DOHH2 (cell line): ENCODE results near the gene RALGAPA2.

Source experiments
- H3F3A ChIP-seq: fragments of 200-600 bp; sonication (generic), shearing (Covaris generic); 2 replicates; pipeline ENCODE4 v1.6.0; 2016; ENCODE audit warnings: antibody characterized with exemption, mild to moderate bottlenecking; ENCODE audit not compliant: control insufficient read depth, insufficient read depth
- H3K27ac ChIP-seq: fragments of 200-600 bp; sonication (generic); 2 replicates; pipeline ENCODE4 v1.5.1; 2014; ENCODE audit warnings: low read depth, mild to moderate bottlenecking, low read length, moderate library complexity
- H3K27me3 ChIP-seq: fragments of 200-600 bp; sonication (generic); 2 replicates; pipeline ENCODE4 v1.6.1; 2014; ENCODE audit warnings: mild to moderate bottlenecking, low read length, mixed read lengths; ENCODE audit not compliant: control insufficient read depth
- H3K36me3 ChIP-seq: fragments of 200-600 bp; sonication (generic); 2 replicates; pipeline ENCODE4 v1.6.1; 2014; ENCODE audit warnings: mild to moderate bottlenecking, low read length, moderate library complexity, mixed read lengths; ENCODE audit not compliant: control insufficient read depth
- H3K4me1 ChIP-seq: fragments of 200-600 bp; sonication (generic); 2 replicates; pipeline ENCODE4 v1.6.1; 2014; ENCODE audit warnings: mild to moderate bottlenecking, low read length, mixed read lengths; ENCODE audit not compliant: control insufficient read depth
- H3K4me2 ChIP-seq: fragments of 200-600 bp; sonication (generic); 2 replicates; pipeline ENCODE4 v1.6.0; 2014; ENCODE audit warnings: mild to moderate bottlenecking, low read length, moderate library complexity
- H3K4me3 ChIP-seq: fragments of 200-600 bp; sonication (generic); 2 replicates; pipeline ENCODE4 v1.5.1; 2014; ENCODE audit warnings: mild to moderate bottlenecking, low read length, mixed read lengths
- H3K79me2 ChIP-seq: fragments of 200-600 bp; sonication (generic); 2 replicates; pipeline ENCODE4 v1.6.1; 2014; ENCODE audit warnings: mild to moderate bottlenecking, low read length, mixed read lengths; ENCODE audit not compliant: control insufficient read depth
- H3K9me2 ChIP-seq: fragments of 200-600 bp; sonication (generic); replicated peaks from 2 replicates; pipeline ENCODE4 v1.6.1; 2014; ENCODE audit warnings: mild to moderate bottlenecking, low read length, mixed read lengths; ENCODE audit not compliant: control insufficient read depth
- H3K9me3 ChIP-seq: fragments of 200-600 bp; sonication (generic); 2 replicates; pipeline ENCODE4 v1.6.1; 2014; ENCODE audit warnings: antibody characterized with exemption, low read length, mixed read lengths; ENCODE audit not compliant: control insufficient read depth, insufficient read depth
- H4K20me1 ChIP-seq: fragments of 200-600 bp; sonication (generic); 2 replicates; pipeline ENCODE4 v1.6.0; 2014; ENCODE audit warnings: low read depth, mild to moderate bottlenecking, antibody characterized with exemption, low read length, moderate library complexity; ENCODE audit not compliant: control insufficient read depth, insufficient read depth
- EZH2phosphoT487 ChIP-seq: fragments of 200-600 bp; sonication (generic); IDR thresholded peaks from 2 replicates; pipeline ENCODE4 v1.6.1; 2017; ENCODE audit warnings: borderline replicate concordance, mild to moderate bottlenecking, antibody characterized with exemption, low read length, moderate library complexity, mixed read lengths
- TF ChIP-seq, protein P1 (sequence below): fragments of 200-600 bp; sonication (generic); IDR thresholded peaks from one replicate; pipeline ENCODE4 v1.5.1; 2014; ENCODE audit warnings: antibody characterized with exemption, mild to moderate bottlenecking, low read depth, low read length; ENCODE audit not compliant: poor library complexity, severe bottlenecking

The RALGAPA2 gene

DNA sequence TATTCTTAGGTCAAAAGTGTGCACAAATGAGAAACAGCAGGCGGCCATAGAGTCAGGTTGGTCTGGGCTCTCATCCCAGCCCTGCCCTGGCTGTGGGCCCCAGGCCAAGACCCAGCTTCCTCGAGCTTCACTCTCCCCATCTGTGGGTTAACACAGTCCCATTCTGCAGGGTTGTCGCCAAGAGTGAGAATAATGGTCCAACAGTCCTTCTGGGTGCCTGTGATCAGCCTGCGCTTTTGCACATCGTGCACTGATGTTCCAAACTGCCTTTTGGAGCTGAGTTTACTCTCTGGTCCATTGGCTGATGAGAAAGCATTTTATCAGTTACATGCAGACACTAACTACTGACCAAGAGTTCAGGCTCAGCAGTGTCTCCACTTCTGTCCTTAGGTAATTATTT lies 261.9 kb downstream of the RALGAPA2 start:
- H3K4me1 ChIP-seq: peaks cover 29% of the 10 kb centered on the region
- no peaks in the 10 kb centered on the region for H3K36me3 ChIP-seq
- no peaks in the 10 kb centered on the region for H3K9me3 ChIP-seq
- H3K4me3 ChIP-seq: no peak overlapping the region
- peaks cover 5% of the 10 kb centered on the region; the same call in 1 of the 2 replicates for H3K27me3 ChIP-seq
- H3K79me2 ChIP-seq: no peaks in the 10 kb centered on the region
- H3K4me2 ChIP-seq: no peak overlapping the region
- TF ChIP-seq EZH2phosphoT487: no peak
- TF ChIP-seq, protein P1, sequence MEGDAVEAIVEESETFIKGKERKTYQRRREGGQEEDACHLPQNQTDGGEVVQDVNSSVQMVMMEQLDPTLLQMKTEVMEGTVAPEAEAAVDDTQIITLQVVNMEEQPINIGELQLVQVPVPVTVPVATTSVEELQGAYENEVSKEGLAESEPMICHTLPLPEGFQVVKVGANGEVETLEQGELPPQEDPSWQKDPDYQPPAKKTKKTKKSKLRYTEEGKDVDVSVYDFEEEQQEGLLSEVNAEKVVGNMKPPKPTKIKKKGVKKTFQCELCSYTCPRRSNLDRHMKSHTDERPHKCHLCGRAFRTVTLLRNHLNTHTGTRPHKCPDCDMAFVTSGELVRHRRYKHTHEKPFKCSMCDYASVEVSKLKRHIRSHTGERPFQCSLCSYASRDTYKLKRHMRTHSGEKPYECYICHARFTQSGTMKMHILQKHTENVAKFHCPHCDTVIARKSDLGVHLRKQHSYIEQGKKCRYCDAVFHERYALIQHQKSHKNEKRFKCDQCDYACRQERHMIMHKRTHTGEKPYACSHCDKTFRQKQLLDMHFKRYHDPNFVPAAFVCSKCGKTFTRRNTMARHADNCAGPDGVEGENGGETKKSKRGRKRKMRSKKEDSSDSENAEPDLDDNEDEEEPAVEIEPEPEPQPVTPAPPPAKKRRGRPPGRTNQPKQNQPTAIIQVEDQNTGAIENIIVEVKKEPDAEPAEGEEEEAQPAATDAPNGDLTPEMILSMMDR: no peak
- H3F3A ChIP-seq: no peaks in the 10 kb centered on the region
- no peak overlapping the region for H3K27ac ChIP-seq
- H4K20me1 ChIP-seq: no peaks in the 10 kb centered on the region
- no peaks in the 10 kb centered on the region for H3K9me2 ChIP-seq

GRCh38 chr20:20448881-20449280 lies 263.6 kb downstream of the RALGAPA2 start:
- TF ChIP-seq EZH2phosphoT487: no peak
- TF ChIP-seq, protein P1: no peak
- no peak overlapping the region for H3K4me3 ChIP-seq
- no peaks in the 10 kb centered on the region for H3K36me3 ChIP-seq

DNA sequence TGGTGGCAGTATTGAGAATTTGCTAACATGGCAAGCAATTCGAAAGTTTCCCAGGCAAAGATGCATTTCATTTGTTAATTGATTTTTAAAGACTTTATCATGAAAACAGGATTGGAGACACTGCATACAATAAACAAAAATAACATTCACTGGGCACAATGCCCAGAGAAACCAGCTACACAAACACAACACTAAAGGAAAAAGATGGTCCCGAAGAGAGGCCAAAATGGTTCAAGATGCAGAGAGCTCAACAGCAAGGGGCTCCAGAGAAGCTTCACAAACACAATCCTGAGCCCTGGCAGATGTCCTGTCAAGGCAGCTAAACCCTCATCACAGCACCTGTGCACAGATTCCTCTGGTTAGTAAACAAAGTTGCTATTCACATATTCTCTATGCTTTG lies 265.2 kb downstream of the RALGAPA2 start:
- TF ChIP-seq EZH2phosphoT487: no peak
- TF ChIP-seq, protein P1: no peak
- Histone ChIP-seq H3K36me3 (no peaks in the 10 kb centered on the region), H3K27me3 (no peaks in the 10 kb centered on the region), H3K4me2 (no peak overlapping the region), H3K79me2 (no peaks in the 10 kb centered on the region), H3F3A (no peaks in the 10 kb centered on the region), H3K4me1 (peaks cover 19% of the 10 kb centered on the region), H3K4me3 (no peak overlapping the region), H3K9me2 (no peaks in the 10 kb centered on the region), H3K9me3 (no peaks in the 10 kb centered on the region), H3K27ac (no peak overlapping the region), H4K20me1 (no peaks in the 10 kb centered on the region)

More at GRCh38 chr20:20448881-20449280, 263.6 kb downstream of the RALGAPA2 start:
- H3K27me3 ChIP-seq: peaks cover 5% of the 10 kb centered on the region; the same call in 1 of the 2 replicates
- no peaks in the 10 kb centered on the region for H4K20me1 ChIP-seq
- no peaks in the 10 kb centered on the region for H3F3A ChIP-seq
- H3K4me2 ChIP-seq: no peak overlapping the region
- H3K4me1 ChIP-seq: peaks cover 25% of the 10 kb centered on the region
- H3K79me2 ChIP-seq: no peaks in the 10 kb centered on the region
- H3K9me3 ChIP-seq: no peaks in the 10 kb centered on the region
- no peak overlapping the region for H3K27ac ChIP-seq
- H3K9me2 ChIP-seq: no peaks in the 10 kb centered on the region
